ENCODE measurements around the gene UMAD1. TPM values are rescaled to one million over a fixed set of nuclear protein-coding genes. Genes with fewer than 3 reads are reported as not detected.

Gene UMAD1
- polyA plus RNA-seq, 1 of the 3 experiments (the other 2 are of a cell fraction) = 13.9 TPM

DNA sequence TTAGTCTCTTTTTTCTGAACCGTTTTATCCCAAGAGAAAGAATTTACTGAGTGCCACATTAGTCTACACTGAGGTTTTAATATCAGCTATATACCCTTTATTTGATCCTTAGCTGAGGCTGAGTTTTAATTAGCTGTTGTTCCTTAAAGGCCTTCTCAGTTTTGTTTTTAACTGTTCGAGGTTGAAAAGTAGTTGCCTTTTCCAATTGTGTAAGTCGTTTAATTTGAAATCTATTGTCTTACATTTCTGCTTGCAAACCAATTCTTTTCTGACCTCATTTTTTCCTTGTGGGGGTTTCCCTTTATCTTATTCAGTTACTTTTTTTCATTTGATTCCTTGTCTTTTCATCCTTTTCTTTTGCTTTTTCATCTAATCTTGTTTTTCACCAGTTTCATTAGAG, 30.8 kb downstream of the UMAD1 start:
- H3K27ac ChIP-seq (ENCODE audit: low read depth in 2 of 2, low read length in 1 of 2) = no peak overlapping the region
- H3K9me3 ChIP-seq = no peaks in the 10 kb centered on the region
- H2AFZ ChIP-seq (ENCODE audit: low read depth) = no peak overlapping the region
- H4K20me1 ChIP-seq (ENCODE audit: insufficient read depth) = no peaks in the 10 kb centered on the region
- no peak for DNase-seq
- peaks cover 12 to 25% of the 10 kb centered on the region in 2 experiments for H3K36me3 ChIP-seq (replicated peaks in 1 of 2; ENCODE audit: control insufficient read depth in 1 of 2, insufficient read depth in 2 of 2, low read length in 1 of 2)
- H3K4me1 ChIP-seq (ENCODE audit: control insufficient read depth in 1 of 2, insufficient read depth in 2 of 2, low read depth in 1 of 2, low read length in 1 of 2) = peaks cover 0 to 4% of the 10 kb centered on the region in 2 experiments; a peak in 1 of 4 replicates
- H3F3A ChIP-seq (replicated peaks; ENCODE audit: insufficient read depth) = peaks cover 4% of the 10 kb centered on the region
- POLR2A ChIA-PET = interaction anchor here (0.6 to 0.7 kb wide), 2 partner anchors 19 to 308 kb away, joined by 3 read pairs; no protein-coding TSS in a partner anchor
- H3K4me3 ChIP-seq (ENCODE audit: low read depth in 2 of 2, low read length in 1 of 2) = no peak overlapping the region
- no peak for TF ChIP-seq TEAD4 (IDR thresholded peaks at IDR 0.05; ENCODE audit: borderline replicate concordance, insufficient read depth)
- TF ChIP-seq RCOR1 (IDR thresholded peaks at IDR 0.05; ENCODE audit: low read length) = no peak
- no peak for TF ChIP-seq NFIC (IDR thresholded peaks at IDR 0.05; ENCODE audit: borderline replicate concordance)
- no peak for TF ChIP-seq RAD21 (IDR thresholded peaks at IDR 0.05; ENCODE audit: low read length)
- TF ChIP-seq FOSL2 (IDR thresholded peaks at IDR 0.05; ENCODE audit: borderline replicate concordance, low read depth) = no peak
- TF ChIP-seq GABPA (IDR thresholded peaks at IDR 0.05; ENCODE audit: low read depth) = no peak
- TF ChIP-seq ELF1 (IDR thresholded peaks at IDR 0.05) = no peak
- TF ChIP-seq CTCF (IDR thresholded peaks at IDR 0.05) = no peak
- TF ChIP-seq SMC3 (IDR thresholded peaks at IDR 0.05; ENCODE audit: low read depth, low read length) = no peak
- TF ChIP-seq, protein P1, sequence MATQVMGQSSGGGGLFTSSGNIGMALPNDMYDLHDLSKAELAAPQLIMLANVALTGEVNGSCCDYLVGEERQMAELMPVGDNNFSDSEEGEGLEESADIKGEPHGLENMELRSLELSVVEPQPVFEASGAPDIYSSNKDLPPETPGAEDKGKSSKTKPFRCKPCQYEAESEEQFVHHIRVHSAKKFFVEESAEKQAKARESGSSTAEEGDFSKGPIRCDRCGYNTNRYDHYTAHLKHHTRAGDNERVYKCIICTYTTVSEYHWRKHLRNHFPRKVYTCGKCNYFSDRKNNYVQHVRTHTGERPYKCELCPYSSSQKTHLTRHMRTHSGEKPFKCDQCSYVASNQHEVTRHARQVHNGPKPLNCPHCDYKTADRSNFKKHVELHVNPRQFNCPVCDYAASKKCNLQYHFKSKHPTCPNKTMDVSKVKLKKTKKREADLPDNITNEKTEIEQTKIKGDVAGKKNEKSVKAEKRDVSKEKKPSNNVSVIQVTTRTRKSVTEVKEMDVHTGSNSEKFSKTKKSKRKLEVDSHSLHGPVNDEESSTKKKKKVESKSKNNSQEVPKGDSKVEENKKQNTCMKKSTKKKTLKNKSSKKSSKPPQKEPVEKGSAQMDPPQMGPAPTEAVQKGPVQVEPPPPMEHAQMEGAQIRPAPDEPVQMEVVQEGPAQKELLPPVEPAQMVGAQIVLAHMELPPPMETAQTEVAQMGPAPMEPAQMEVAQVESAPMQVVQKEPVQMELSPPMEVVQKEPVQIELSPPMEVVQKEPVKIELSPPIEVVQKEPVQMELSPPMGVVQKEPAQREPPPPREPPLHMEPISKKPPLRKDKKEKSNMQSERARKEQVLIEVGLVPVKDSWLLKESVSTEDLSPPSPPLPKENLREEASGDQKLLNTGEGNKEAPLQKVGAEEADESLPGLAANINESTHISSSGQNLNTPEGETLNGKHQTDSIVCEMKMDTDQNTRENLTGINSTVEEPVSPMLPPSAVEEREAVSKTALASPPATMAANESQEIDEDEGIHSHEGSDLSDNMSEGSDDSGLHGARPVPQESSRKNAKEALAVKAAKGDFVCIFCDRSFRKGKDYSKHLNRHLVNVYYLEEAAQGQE (IDR thresholded peaks at IDR 0.05; ENCODE audit: low read depth, low read length) = no peak
- TF ChIP-seq USF2 (IDR thresholded peaks at IDR 0.05; ENCODE audit: borderline replicate concordance, low read depth, low read length) = no peak
- no peak for TF ChIP-seq MAX (IDR thresholded peaks at IDR 0.05; ENCODE audit: low read depth)
- H3K27me3 ChIP-seq (ENCODE audit: insufficient read depth) = no peaks in the 10 kb centered on the region
- 54% methylated on average over 3 of the region's 3 CpGs for WGBS (ENCODE audit: low lambda C conversion rate)
- no peak overlapping the region for H3K4me2 ChIP-seq
- no peaks in the 10 kb centered on the region for H3K79me2 ChIP-seq (ENCODE audit: insufficient read depth)
- H3K9me2 ChIP-seq = no peaks in the 10 kb centered on the region
- CTCF ChIA-PET = no interaction called here
- H3K9ac ChIP-seq = no peak overlapping the region
